AG04449 (cell line): ENCODE data around the gene WDFY4.

Experiments used
- CTCF ChIA-PET: fragments of 350-600 bp; formaldehyde crosslinking; extraction: SDS; loops from one replicate; lab custom pipeline; 2021; ENCODE audit warnings: antibody characterized with exemption; lab: Yijun Ruan, JAX
- POLR2A ChIA-PET: fragments of 400-600, 350-600 bp; formaldehyde crosslinking; extraction: SDS; loops from one replicate; lab custom pipeline; 2020; ENCODE audit warnings: antibody characterized with exemption, inconsistent platforms; lab: Yijun Ruan, JAX
- DNase-seq: peaks from one replicate; pipeline ENCODE4 v3.0.0-alpha.2; 2010; ENCODE audit warnings: low read depth, low spot score
- H3K4me3 ChIP-seq: 2 replicates; pipeline ENCODE4 v1.5.1; 2011; ENCODE audit warnings: low read depth, mild to moderate bottlenecking, control low read depth, low read length
- CTCF ChIP-seq: IDR thresholded peaks from one replicate; pipeline ENCODE4 v1.5.1; 2011; ENCODE audit warnings: mild to moderate bottlenecking, moderate library complexity, low read length, control low read depth, inconsistent platforms; ENCODE audit not compliant: insufficient read depth; ENCODE audit errors: missing control alignments

The WDFY4 gene

GRCh38 chr10:48904861-48905260, 220.2 kb downstream of the WDFY4 start:
- CTCF ChIA-PET = interaction anchor here (1.7 kb wide), 1 partner anchor 9 kb away, joined by 3 read pairs; no protein-coding TSS in a partner anchor
- POLR2A ChIA-PET = no interaction called here

GRCh38 chr10:48905311-48905710, 220.6 kb downstream of the WDFY4 start:
- CTCF ChIA-PET = interaction anchor here (1.7 kb wide), 1 partner anchor 10 kb away, joined by 3 read pairs; no protein-coding TSS in a partner anchor
- no peak for TF ChIP-seq CTCF

More at GRCh38 chr10:48904861-48905260, 220.2 kb downstream of the WDFY4 start:
- DNase-seq = no peak
- no peak overlapping the region for H3K4me3 ChIP-seq
- no peak for TF ChIP-seq CTCF

GRCh38 chr10:48906841-48907240, 222.2 kb downstream of the WDFY4 start:
- ChIA-PET CTCF (no interaction called here), POLR2A (no interaction called here)
- DNase-seq = no peak
- TF ChIP-seq CTCF = no peak
- H3K4me3 ChIP-seq = no peak overlapping the region

More at GRCh38 chr10:48905311-48905710, 220.6 kb downstream of the WDFY4 start:
- no peak for DNase-seq
- H3K4me3 ChIP-seq = no peak overlapping the region
- POLR2A ChIA-PET = no interaction called here

GRCh38 chr10:48907730-48908129, 223.1 kb downstream of the WDFY4 start:
- CTCF ChIA-PET = no interaction called here
- TF ChIP-seq CTCF = no peak
- POLR2A ChIA-PET = no interaction called here
- no peak for DNase-seq
- H3K4me3 ChIP-seq = no peak overlapping the region

GRCh38 chr10:48910548-48910947, 225.9 kb downstream of the WDFY4 start:
- DNase-seq = no peak
- CTCF ChIA-PET = no interaction called here
- POLR2A ChIA-PET = no interaction called here

GRCh38 chr10:48913674-48914073, 229.0 kb downstream of the WDFY4 start:
- TF ChIP-seq CTCF = no peak
- no peak overlapping the region for H3K4me3 ChIP-seq
- ChIA-PET POLR2A (no interaction called here), CTCF (no interaction called here)
- DNase-seq = no peak

More at GRCh38 chr10:48910548-48910947, 225.9 kb downstream of the WDFY4 start:
- TF ChIP-seq CTCF = no peak
- H3K4me3 ChIP-seq = no peak overlapping the region
